WTC11 (cell line): ENCODE results near the gene KIF2A.

Experiments
- TF ChIP-seq, protein P1 (sequence below): fragments of 200-600 bp; IDR thresholded peaks from 2 replicates; pipeline ENCODE4 v1.8.0; 2022; ENCODE audit warnings: antibody characterized with exemption
- TF ChIP-seq, protein P2 (sequence below): sonication (generic); formaldehyde crosslinking; IDR thresholded peaks from 2 replicates; pipeline ENCODE4 v1.8.0; 2022; ENCODE audit warnings: mild to moderate bottlenecking, missing genetic modification reagents

DNA sequence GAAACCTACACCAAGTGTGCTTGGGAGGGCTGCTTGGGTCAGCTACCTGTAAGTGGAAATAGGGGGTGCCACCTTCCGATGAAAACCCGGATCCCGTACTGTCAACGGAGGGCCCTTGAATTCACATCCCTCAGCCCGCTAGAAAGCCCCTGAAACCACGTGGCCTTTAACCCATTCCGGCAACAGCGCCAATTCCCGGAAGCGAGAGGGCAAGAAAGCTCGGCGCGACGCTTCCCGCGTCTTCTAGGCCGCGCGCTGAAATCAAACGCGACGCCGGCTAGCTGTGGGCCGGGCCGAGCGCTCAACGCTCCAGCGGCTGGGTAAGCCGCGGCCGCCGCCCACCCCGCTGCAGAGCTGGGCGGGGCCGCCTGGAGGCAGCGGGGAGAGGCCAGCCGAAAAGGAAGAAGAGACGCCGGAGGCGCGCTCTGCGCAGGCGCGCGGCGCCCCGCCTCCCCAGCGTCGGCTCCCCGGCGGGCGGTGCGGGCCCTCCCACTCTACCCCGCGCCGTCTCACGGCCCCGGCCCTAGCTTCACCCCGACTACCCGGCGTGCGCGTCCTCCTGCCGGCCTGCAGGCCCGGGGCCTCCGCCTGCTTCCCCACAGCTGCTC is at the start of gene KIF2A:
- TF ChIP-seq, protein P1, sequence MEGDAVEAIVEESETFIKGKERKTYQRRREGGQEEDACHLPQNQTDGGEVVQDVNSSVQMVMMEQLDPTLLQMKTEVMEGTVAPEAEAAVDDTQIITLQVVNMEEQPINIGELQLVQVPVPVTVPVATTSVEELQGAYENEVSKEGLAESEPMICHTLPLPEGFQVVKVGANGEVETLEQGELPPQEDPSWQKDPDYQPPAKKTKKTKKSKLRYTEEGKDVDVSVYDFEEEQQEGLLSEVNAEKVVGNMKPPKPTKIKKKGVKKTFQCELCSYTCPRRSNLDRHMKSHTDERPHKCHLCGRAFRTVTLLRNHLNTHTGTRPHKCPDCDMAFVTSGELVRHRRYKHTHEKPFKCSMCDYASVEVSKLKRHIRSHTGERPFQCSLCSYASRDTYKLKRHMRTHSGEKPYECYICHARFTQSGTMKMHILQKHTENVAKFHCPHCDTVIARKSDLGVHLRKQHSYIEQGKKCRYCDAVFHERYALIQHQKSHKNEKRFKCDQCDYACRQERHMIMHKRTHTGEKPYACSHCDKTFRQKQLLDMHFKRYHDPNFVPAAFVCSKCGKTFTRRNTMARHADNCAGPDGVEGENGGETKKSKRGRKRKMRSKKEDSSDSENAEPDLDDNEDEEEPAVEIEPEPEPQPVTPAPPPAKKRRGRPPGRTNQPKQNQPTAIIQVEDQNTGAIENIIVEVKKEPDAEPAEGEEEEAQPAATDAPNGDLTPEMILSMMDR = no peak
- TF ChIP-seq, protein P2, sequence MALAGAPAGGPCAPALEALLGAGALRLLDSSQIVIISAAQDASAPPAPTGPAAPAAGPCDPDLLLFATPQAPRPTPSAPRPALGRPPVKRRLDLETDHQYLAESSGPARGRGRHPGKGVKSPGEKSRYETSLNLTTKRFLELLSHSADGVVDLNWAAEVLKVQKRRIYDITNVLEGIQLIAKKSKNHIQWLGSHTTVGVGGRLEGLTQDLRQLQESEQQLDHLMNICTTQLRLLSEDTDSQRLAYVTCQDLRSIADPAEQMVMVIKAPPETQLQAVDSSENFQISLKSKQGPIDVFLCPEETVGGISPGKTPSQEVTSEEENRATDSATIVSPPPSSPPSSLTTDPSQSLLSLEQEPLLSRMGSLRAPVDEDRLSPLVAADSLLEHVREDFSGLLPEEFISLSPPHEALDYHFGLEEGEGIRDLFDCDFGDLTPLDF (CRISPR knock-in tag) = peak; percentile 95
